Gastroesophageal sphincter (tissue), 4 donors: ENCODE data around the gene MYCBP2. TPM values are rescaled to one million over a fixed set of nuclear protein-coding genes. Genes with fewer than 3 reads are reported as not detected.

Experiments used
- ATAC-seq: fragments of 150-250 bp; one replicate; pipeline ENCODE4 v1.9.1; 2016; ENCODE audit warnings: mild to moderate bottlenecking, moderate library complexity
- H3K27ac ChIP-seq, 4 donors: fragments of 200-600 bp; sonication (generic) in 3 of 4; 1 replicate in 3 of 4; 2 replicates in 1 of 4; pipeline ENCODE4 v1.5.1; 2016 to 2019
- H3K27me3 ChIP-seq: fragments of 200-600 bp; sonication (generic); one replicate; pipeline ENCODE4 v1.5.1; 2019
- H3K36me3 ChIP-seq, 2 donors: fragments of 200-600 bp; sonication (generic); one replicate each; pipeline ENCODE4 v1.5.1; 2019; ENCODE audit warnings: control low read depth in 1 of 2
- H3K4me1 ChIP-seq, 3 donors: fragments of 200-600 bp; sonication (generic); 1 replicate in 2 of 3; 2 replicates in 1 of 3; pipeline ENCODE4 v1.5.1; 2016 to 2019; ENCODE audit warnings: control low read depth in 2 of 3
- H3K4me3 ChIP-seq, 2 donors: fragments of 200-600 bp; sonication (generic); one replicate each; pipeline ENCODE4 v1.5.1; 2019; ENCODE audit warnings: mild to moderate bottlenecking in 1 of 2, moderate library complexity in 1 of 2
- H3K9me3 ChIP-seq, 3 donors: fragments of 200-600 bp; sonication (generic); one replicate each; pipeline ENCODE4 v1.5.1; 2017 to 2019; ENCODE audit warnings: control low read depth in 2 of 3
- CTCF ChIP-seq, 4 experiments: fragments of 200-600 bp in 2 of 4; fragments of 450-650 bp in 2 of 4; sonication (generic) in 1 of 4; IDR thresholded peaks; one replicate each; pipeline ENCODE4 v1.5.1; 2017 to 2019; ENCODE audit warnings: antibody characterized with exemption in 4 of 4, mild to moderate bottlenecking in 2 of 4, moderate library complexity in 2 of 4
- EP300 ChIP-seq: sonication (generic); formaldehyde crosslinking; IDR thresholded peaks from one replicate; pipeline ENCODE4 v1.6.1; 2017; ENCODE audit warnings: antibody characterized with exemption, mild to moderate bottlenecking
- POLR2A ChIP-seq, 2 donors: fragments of 450-650 bp; IDR thresholded peaks; one replicate each; pipeline ENCODE4 v1.6.1; 2017; ENCODE audit warnings: antibody characterized with exemption in 2 of 2, mild to moderate bottlenecking in 2 of 2, moderate library complexity in 1 of 2
- POLR2AphosphoS5 ChIP-seq: sonication (generic); formaldehyde crosslinking; IDR thresholded peaks from one replicate; pipeline ENCODE4 v1.6.1; 2017; ENCODE audit warnings: antibody characterized with exemption
- WGBS, 2 donors: methylation state at CpG; one replicate each; pipeline ENCODE4 v1.1.5; 2018; ENCODE audit warnings: low coverage in 1 of 2; 5-methylcytosine and 5-hydroxymethylcytosine counted together
- total RNA-seq, 4 donors: library from RNA; depleted of rRNA; stranded (reverse); fragments of >200 nt; gene quantifications; one replicate each; pipeline ENCODE4 v1.1.0, GENCODE V29; 2016

Gene MYCBP2
- total RNA-seq, 4 donors from 2014 or later: 116 to 148 (median 119) TPM

GRCh38 chr13:77235456-77236022, 91.4 kb downstream of the MYCBP2 start:
- Histone ChIP-seq H3K27me3 (no peaks in the 10 kb centered on the region), H3K4me1 (no peaks in the 10 kb centered on the region), H3K27ac (no peak overlapping the region), H3K36me3 (peaks cover 0 to 25% of the 10 kb centered on the region in 2 donors), H3K9me3 (no peaks in the 10 kb centered on the region), H3K4me3 (no peak overlapping the region)
- no peak for TF ChIP-seq EP300
- no peak for TF ChIP-seq CTCF (IDR thresholded peaks at IDR 0.05)
- no peak for TF ChIP-seq POLR2AphosphoS5
- no peak for TF ChIP-seq POLR2A (IDR thresholded peaks at IDR 0.05)
- no peak for ATAC-seq

- no peaks in the 10 kb centered on the region for H3K27me3 ChIP-seq
- WGBS, 2 donors: 95 to 96% methylated on average over 4 of the region's 4 CpGs
- H3K4me3 ChIP-seq: no peak overlapping the region
- no peak for ATAC-seq
- TF ChIP-seq CTCF (IDR thresholded peaks at IDR 0.05) (no peak), POLR2AphosphoS5 (no peak), POLR2A (IDR thresholded peaks at IDR 0.05) (no peak), EP300 (no peak)
- H3K4me1 ChIP-seq: no peaks in the 10 kb centered on the region
- H3K27ac ChIP-seq: no peak overlapping the region
- no peaks in the 10 kb centered on the region for H3K9me3 ChIP-seq
- peaks cover 0 to 15% of the 10 kb centered on the region in 2 donors for H3K36me3 ChIP-seq
Measured at GRCh38 chr13:77233159-77233558, 93.7 kb downstream of the MYCBP2 start.

- no peaks in the 10 kb centered on the region for H3K9me3 ChIP-seq
- H3K36me3 ChIP-seq: peaks cover 0 to 9% of the 10 kb centered on the region in 2 donors
- no peaks in the 10 kb centered on the region for H3K4me1 ChIP-seq
- no peak overlapping the region for H3K4me3 ChIP-seq
- 86 to 89% methylated on average over 5 of the region's 5 CpGs for WGBS, 2 donors
- no peak for ATAC-seq
- no peaks in the 10 kb centered on the region for H3K27me3 ChIP-seq
- no peak overlapping the region for H3K27ac ChIP-seq
- TF ChIP-seq CTCF (IDR thresholded peaks at IDR 0.05) (no peak), POLR2A (IDR thresholded peaks at IDR 0.05) (no peak), EP300 (no peak), POLR2AphosphoS5 (no peak)
Measured at GRCh38 chr13:77230560-77230959, 96.3 kb downstream of the MYCBP2 start.

- no peaks in the 10 kb centered on the region for H3K4me1 ChIP-seq
- no peaks in the 10 kb centered on the region for H3K27me3 ChIP-seq
- H3K9me3 ChIP-seq: no peaks in the 10 kb centered on the region
- no peak overlapping the region for H3K27ac ChIP-seq
- H3K4me3 ChIP-seq: no peak overlapping the region
- TF ChIP-seq EP300 (no peak), POLR2A (IDR thresholded peaks at IDR 0.05) (no peak), CTCF (IDR thresholded peaks at IDR 0.05) (no peak), POLR2AphosphoS5 (no peak)
- H3K36me3 ChIP-seq: peaks cover 0 to 41% of the 10 kb centered on the region in 2 donors
- ATAC-seq: no peak
Measured at GRCh38 chr13:77225946-77226345, 100.9 kb downstream of the MYCBP2 start.

- Histone ChIP-seq H3K27me3 (no peaks in the 10 kb centered on the region), H3K9me3 (no peaks in the 10 kb centered on the region), H3K27ac (no peak overlapping the region), H3K4me1 (no peaks in the 10 kb centered on the region), H3K4me3 (no peak overlapping the region), H3K36me3 (peaks cover 0 to 51% of the 10 kb centered on the region in 2 donors)
- no peak for TF ChIP-seq EP300
- TF ChIP-seq POLR2AphosphoS5: no peak
- TF ChIP-seq POLR2A (IDR thresholded peaks at IDR 0.05): no peak
- TF ChIP-seq CTCF (IDR thresholded peaks at IDR 0.05): no peak
- 100% methylated on average over 1 of the region's 3 CpGs for WGBS, 2 donors
- ATAC-seq: no peak
Measured at GRCh38 chr13:77222909-77223308, 104.0 kb downstream of the MYCBP2 start.
